Measurements from ENCODE around the gene ANKRD13B. TPM values are rescaled to one million over a fixed set of nuclear protein-coding genes. Genes with fewer than 3 reads are reported as not detected.

The ANKRD13B gene
- 2.1 and 4.8 TPM in 2 replicates for total RNA-seq

GRCh38 chr17:29592850-29593551 lies at the start of gene ANKRD13B:
Gene ANKRD13B (plus strand): TSS chr17:29593132. CDS start chr17:29593622, 490 bp downstream.

GRCh38 chr17:29566473-29567303 lies 26.2 kb upstream of the ANKRD13B start, which contains the start of gene ABHD15:
Gene ABHD15 (minus strand): TSS chr17:29567037. CDS start chr17:29566966, 71 bp downstream.

GRCh38 chr17:29568331-29569244 lies 24.3 kb upstream of the ANKRD13B start, which contains the start of gene TP53I13:
Gene TP53I13 (plus strand): TSS chr17:29568701. CDS start chr17:29568759, 58 bp downstream.

GRCh38 chr17:29589524-29590410 lies 3.2 kb upstream of the ANKRD13B start, which contains the start of gene GIT1:
Gene GIT1 (minus strand): TSS chr17:29589648. CDS start chr17:29589378, 270 bp downstream.

GRCh38 chr17:29622337-29623282 lies 29.7 kb downstream of the ANKRD13B start, which contains the start of gene CORO6:
Gene CORO6 (minus strand): TSS chr17:29622912. CDS start chr17:29621421, 1,491 bp downstream.

Other genes starting within 250 kb of the ANKRD13B start
- gene TAOK1, start 202.8 kb upstream of the ANKRD13B start, total RNA-seq, result 48.1 and 58.1 TPM in 2 replicates
- 5.0 and 5.2 TPM in 2 replicates for gene ABHD15, start 26.1 kb upstream of the ANKRD13B start, total RNA-seq
- gene TP53I13, start 24.4 kb upstream of the ANKRD13B start, total RNA-seq, result 18.7 and 19.2 TPM in 2 replicates
- 30.1 and 34.1 TPM in 2 replicates for gene GIT1, start 3.5 kb upstream of the ANKRD13B start, total RNA-seq
- 0.86 and 3.5 TPM in 2 replicates for gene CORO6, start 29.8 kb downstream of the ANKRD13B start, total RNA-seq